IPS-20b (cell line): ENCODE data around the gene POU2F1.
A peak's percentile ranks its signal among the peaks of the same experiment; 100 is the strongest.

Source experiments
- H3K27ac ChIP-seq: one replicate; pipeline ENCODE4 v1.5.1; 2013; ENCODE audit warnings: low read length
- H3K27me3 ChIP-seq: 2 replicates; pipeline ENCODE4 v1.6.1; 2013; ENCODE audit warnings: mild to moderate bottlenecking, low read length, inconsistent platforms; ENCODE audit not compliant: insufficient read depth
- H3K36me3 ChIP-seq: 2 replicates; pipeline ENCODE4 v1.6.1; 2013; ENCODE audit warnings: low read depth, mild to moderate bottlenecking, inconsistent platforms, low read length, moderate library complexity; ENCODE audit not compliant: insufficient read depth
- H3K4me1 ChIP-seq: 2 replicates; pipeline ENCODE4 v1.6.1; 2013; ENCODE audit warnings: mild to moderate bottlenecking, control low read depth, inconsistent platforms, low read length, moderate library complexity; ENCODE audit not compliant: insufficient read depth
- H3K4me3 ChIP-seq: 2 replicates; pipeline ENCODE4 v1.5.1; 2013; ENCODE audit warnings: mild to moderate bottlenecking, low read length, inconsistent platforms
- H3K9ac ChIP-seq: 2 replicates; pipeline ENCODE4 v1.6.1; 2013; ENCODE audit warnings: low read depth, mild to moderate bottlenecking, inconsistent platforms, low read length, moderate library complexity
- H3K9me3 ChIP-seq: 2 replicates; pipeline ENCODE4 v1.6.1; 2013; ENCODE audit warnings: mild to moderate bottlenecking, low read depth, low read length, inconsistent platforms; ENCODE audit not compliant: insufficient read depth

Gene POU2F1

DNA sequence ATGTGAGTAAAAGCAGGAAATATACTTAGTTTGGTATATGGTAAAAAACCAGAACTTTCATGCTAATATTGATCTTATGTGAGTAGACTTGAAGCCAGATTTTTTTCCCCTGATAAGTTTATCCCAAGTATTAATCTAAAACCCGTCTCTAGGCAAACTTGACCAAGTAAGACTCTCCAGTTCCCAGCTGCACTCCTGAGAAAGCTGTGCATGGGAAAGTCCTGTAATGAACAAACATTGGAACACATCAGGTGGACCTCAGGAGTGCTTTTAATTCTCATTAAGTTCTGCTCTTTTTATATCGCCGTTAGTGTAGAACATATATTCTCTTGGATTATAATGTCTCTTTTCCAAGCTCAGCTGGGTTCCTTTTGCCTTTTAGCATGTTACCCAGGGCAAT lies 192.6 kb downstream of the POU2F1 start:
- H3K27me3 ChIP-seq, result no peaks in the 10 kb centered on the region
- no peak overlapping the region for H3K4me3 ChIP-seq
- H3K27ac ChIP-seq, result no peak overlapping the region
- peaks cover 75% of the 10 kb centered on the region for H3K36me3 ChIP-seq
- H3K9ac ChIP-seq, result no peak overlapping the region
- no peaks in the 10 kb centered on the region for H3K9me3 ChIP-seq
- peaks cover 11% of the 10 kb centered on the region; the same call in 1 of the 2 replicates for H3K4me1 ChIP-seq

DNA sequence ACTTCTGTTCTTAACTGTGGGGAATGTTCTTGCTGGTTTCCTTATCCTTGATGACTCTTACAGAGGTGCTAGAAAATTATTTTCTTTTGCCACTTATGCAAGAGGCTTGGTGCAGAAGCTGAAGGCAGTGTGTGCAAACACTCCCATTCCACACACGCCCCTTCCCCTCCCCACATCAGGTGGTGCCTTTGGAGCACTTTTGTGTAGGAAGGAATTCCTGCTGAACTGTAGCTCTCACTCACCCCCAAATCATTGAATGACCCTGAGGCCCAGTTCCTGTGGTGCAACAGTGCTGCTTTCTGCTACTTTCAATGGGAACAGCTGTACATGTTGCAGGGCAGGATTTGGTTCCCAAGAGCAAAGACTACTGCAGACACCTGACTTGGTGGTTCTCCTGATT lies 195.8 kb downstream of the POU2F1 start:
- Histone ChIP-seq H3K9me3 (no peaks in the 10 kb centered on the region), H3K4me3 (no peak overlapping the region), H3K27me3 (no peaks in the 10 kb centered on the region), H3K36me3 (peaks cover 77% of the 10 kb centered on the region), H3K9ac (no peak overlapping the region), H3K4me1 (peaks cover 11% of the 10 kb centered on the region; the same call in 1 of the 2 replicates), H3K27ac (no peak overlapping the region)

DNA sequence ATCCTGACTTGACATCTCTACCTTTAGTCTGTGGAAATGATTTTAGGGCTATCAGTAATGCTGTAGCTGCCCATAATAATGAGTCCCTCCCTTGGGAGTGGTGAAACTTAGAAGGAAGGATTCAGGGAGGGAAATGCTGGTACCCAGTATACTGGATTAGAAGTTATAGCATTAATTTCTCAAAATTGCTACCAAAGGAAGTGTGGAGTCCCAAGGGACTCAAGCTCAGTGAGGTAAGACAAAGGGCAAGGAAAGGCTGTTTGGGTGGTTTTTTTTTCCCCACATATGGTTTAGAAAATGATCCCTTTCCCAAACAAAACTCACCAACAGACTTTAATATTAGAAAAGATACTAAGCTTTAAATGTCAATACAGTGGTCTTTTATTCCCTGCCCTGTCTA lies 197.7 kb downstream of the POU2F1 start:
- Histone ChIP-seq H3K9me3 (no peaks in the 10 kb centered on the region), H3K36me3 (peaks cover 64% of the 10 kb centered on the region), H3K4me1 (peaks cover 11% of the 10 kb centered on the region; the same call in 1 of the 2 replicates), H3K27ac (no peak overlapping the region), H3K27me3 (no peaks in the 10 kb centered on the region), H3K4me3 (no peak overlapping the region), H3K9ac (no peak overlapping the region)

DNA sequence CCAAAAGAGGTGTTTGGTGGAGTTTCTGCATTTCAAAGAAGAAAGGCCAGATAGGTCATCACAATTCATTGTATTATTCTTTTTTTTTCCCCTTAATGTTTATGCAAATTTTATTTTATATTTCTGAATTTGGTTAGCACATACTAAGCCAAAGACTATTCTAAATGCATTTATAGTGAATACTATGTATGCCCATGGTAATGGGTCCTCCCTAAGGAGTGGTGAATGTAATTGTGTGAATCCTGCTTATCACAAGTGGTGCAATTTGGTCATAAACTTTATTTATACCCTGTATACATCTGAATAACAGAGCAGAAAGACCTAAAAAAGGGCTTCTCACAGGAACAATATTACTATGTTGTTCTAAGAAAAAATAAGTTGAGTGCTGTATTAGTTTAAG lies 198.6 kb downstream of the POU2F1 start:
- peaks cover 11% of the 10 kb centered on the region; the same call in 1 of the 2 replicates for H3K4me1 ChIP-seq
- no peak overlapping the region for H3K9ac ChIP-seq
- peaks cover 56% of the 10 kb centered on the region for H3K36me3 ChIP-seq
- H3K27ac ChIP-seq, result no peak overlapping the region
- no peaks in the 10 kb centered on the region for H3K27me3 ChIP-seq
- H3K9me3 ChIP-seq, result no peaks in the 10 kb centered on the region
- H3K4me3 ChIP-seq, result no peak overlapping the region

DNA sequence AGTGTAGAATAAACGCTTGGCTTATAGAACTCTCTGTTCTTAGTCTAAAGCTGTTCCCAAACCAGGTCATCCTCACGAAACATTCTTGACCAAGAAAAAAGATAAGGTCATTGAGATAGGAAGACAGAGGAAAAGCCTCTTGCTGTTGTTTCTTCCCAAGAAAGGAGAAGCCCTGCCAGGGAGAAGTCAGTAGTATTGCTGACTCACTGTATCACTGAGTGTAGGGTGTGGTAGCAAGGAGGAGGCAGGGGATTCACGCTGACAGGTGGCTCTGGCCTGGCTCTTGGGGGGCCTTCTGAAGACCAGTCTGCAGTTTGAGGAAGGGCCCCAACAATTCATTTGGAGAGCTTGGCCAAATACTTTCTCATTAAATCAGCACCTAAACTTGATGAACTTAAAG lies 199.8 kb downstream of the POU2F1 start:
- H3K9me3 ChIP-seq, result no peaks in the 10 kb centered on the region
- no peak overlapping the region for H3K4me3 ChIP-seq
- H3K27me3 ChIP-seq, result no peaks in the 10 kb centered on the region
- no peak overlapping the region for H3K27ac ChIP-seq
- H3K9ac ChIP-seq, result no peak overlapping the region
- peaks cover 21% of the 10 kb centered on the region; the same call in 1 of the 2 replicates for H3K4me1 ChIP-seq
- H3K36me3 ChIP-seq, result peaks cover 43% of the 10 kb centered on the region

DNA sequence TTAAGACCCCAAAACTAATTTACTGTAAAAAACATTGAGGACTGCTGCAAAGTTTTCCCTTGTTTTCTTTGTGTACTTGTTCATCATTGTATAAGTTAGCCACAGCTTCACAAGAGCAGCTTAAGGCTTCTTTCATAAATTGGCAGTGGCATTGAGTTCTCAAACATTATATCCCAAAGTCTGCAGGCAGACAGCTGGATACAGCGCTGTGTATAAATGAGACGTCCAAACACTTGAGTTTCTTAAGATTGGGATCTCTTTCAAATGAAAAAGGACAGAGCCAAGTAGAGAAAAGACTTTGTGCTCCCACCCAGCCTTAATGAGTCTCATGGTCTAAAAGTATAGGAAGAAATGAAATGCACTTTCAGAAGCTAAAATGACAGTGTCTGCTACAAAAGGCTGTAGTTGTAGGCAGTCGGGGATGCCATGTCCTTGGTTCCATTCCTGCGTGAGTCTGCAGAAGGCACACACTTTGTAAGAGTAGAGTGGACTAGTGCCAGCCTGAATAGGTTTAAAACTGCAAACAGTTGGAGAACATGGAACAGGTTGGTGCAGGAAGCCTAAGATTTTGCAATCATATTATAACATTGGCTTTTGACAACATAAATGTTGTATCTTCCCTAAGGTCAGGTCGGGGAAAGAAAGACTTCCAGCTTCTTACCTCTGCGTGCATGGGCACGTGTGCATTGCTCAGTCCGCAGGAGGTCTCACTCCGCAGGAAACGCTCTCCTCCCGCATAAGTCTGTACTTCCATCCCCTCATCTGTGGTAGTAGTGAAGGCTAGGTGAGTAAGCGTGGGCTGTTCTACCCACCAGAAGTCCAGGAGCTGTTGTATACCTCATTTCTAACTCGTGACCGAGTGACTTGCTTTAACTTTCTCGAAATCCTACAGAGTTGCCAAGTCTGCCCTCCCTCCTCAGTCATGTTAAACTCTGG lies 203.3 kb downstream of the POU2F1 start:
- no peak overlapping the region for H3K9ac ChIP-seq
- H3K9me3 ChIP-seq, result no peaks in the 10 kb centered on the region
- no peak overlapping the region for H3K4me3 ChIP-seq
- no peak overlapping the region for H3K27ac ChIP-seq
- peaks cover 27% of the 10 kb centered on the region; the same call in 1 of the 2 replicates for H3K4me1 ChIP-seq
- H3K36me3 ChIP-seq, result peaks cover 13% of the 10 kb centered on the region; the same call in 1 of the 2 replicates
- H3K27me3 ChIP-seq, result no peaks in the 10 kb centered on the region

DNA sequence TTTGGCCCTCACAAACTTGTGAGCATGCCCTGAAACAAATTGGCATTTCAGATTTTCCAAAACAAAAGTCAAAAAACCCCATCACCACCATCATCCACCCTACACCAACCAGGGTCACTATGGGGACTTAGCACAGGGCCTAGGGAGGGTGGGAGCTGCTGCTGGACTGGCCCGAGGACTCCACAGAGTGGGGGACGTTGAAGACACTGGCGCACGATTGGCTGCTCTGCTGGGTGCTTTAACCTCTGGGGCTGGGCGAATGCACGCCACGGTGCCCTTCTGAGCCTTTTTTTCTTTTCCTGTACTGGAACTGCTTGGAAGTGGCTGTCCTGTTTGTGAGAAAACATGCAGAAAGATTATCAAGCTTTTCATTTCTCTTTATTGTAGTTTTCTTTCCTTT lies 204.8 kb downstream of the POU2F1 start:
- H3K4me1 ChIP-seq, result peaks cover 37% of the 10 kb centered on the region
- H3K9me3 ChIP-seq, result no peaks in the 10 kb centered on the region
- no peak overlapping the region for H3K9ac ChIP-seq
- no peak overlapping the region for H3K27ac ChIP-seq
- H3K27me3 ChIP-seq, result no peaks in the 10 kb centered on the region
- H3K36me3 ChIP-seq, result peaks cover 6% of the 10 kb centered on the region; the same call in 1 of the 2 replicates
- peak overlapping the region; percentile 2; the same call in 1 of the 2 replicates for H3K4me3 ChIP-seq

DNA sequence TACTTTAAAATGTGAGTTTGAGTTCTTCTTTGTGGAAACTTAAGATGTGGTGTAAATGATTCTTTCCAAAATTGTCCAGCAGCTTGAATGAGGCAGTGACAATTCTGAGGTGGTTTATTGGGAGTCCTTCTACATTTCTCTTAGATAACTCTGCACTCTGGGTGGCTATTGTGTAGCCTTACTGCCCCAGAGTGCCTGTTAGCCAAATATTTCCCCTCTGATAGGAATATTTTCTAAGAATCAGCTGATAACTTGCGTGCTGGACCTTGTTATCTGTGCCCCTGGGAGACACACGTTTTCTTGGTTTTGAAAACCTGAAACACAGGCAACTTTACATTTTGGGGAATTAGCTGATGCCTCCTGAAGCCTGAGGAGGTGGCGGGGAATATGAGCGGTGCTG lies 206.0 kb downstream of the POU2F1 start:
- peaks cover 48% of the 10 kb centered on the region for H3K4me1 ChIP-seq
- H3K27ac ChIP-seq, result peak overlapping the region; percentile 46
- no peaks in the 10 kb centered on the region for H3K27me3 ChIP-seq
- H3K4me3 ChIP-seq, result no peak overlapping the region
- H3K9me3 ChIP-seq, result no peaks in the 10 kb centered on the region
- no peak overlapping the region for H3K9ac ChIP-seq
- H3K36me3 ChIP-seq, result peaks cover 6% of the 10 kb centered on the region; the same call in 1 of the 2 replicates

DNA sequence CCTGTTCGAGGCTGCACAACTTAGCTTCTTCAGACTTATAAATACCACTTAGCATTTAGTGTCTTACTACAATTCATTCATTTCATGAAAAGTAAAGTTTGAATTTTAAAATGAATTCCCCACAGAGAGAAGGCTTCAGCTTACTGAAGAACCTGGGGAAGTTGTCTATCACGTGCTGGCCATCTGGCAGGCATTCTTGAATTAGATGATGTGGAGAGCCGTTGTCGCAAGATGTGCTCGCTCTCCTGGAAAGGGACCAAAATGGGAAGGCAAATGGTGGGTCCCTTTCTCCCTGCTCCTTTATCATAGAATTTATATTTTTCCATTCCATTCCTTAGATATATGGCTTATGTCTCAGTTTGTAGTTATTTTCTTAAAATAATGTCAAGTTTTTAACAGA lies 207.2 kb downstream of the POU2F1 start:
- H3K4me1 ChIP-seq, result peaks cover 49% of the 10 kb centered on the region
- H3K27ac ChIP-seq, result no peak overlapping the region

DNA sequence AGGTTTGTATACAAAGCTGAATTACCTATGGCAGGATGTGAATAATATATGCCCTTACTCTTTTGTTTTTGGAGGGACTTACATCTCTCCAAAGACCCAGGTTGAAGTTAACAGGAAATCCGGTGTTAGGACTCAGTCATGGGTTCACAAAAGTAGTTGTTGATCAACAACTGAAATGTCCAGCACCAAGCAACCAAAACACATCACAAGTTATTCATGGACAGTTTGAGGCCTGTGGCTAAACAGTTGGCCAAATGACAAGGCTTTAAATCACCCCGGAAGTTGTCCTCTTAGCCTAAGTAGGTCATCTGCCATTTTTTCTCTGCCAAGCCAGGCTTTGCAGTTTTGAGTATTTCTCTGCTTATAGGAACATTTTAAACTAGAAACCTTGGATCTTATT lies 207.7 kb downstream of the POU2F1 start:
- H3K4me1 ChIP-seq, result peaks cover 49% of the 10 kb centered on the region
- H3K9ac ChIP-seq, result no peak overlapping the region

More for the DNA sequence above, 207.2 kb downstream of the POU2F1 start:
- no peaks in the 10 kb centered on the region for H3K27me3 ChIP-seq
- no peak overlapping the region for H3K4me3 ChIP-seq
- no peaks in the 10 kb centered on the region for H3K9me3 ChIP-seq
- H3K36me3 ChIP-seq, result no peaks in the 10 kb centered on the region
- H3K9ac ChIP-seq, result no peak overlapping the region

DNA sequence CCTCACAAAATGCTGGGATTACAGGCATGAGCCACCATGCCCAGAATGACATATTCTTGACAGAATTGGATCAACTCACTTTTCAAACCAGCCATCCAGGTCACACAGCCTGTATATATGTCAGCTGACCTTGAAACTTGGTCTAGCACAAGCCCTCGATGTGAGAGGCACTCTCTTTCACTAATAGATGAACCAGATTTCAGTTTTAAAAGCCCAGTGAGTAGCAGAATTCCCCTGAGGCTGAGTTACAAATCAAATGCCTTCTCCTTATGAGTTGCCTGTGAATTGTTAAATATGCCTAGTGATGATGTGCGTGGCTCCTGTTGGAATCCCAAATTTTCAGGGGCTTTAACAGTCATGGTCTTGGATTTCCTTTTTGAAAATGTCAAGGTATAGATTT lies 208.9 kb downstream of the POU2F1 start:
- H3K9me3 ChIP-seq, result no peaks in the 10 kb centered on the region
- no peaks in the 10 kb centered on the region for H3K27me3 ChIP-seq
- no peak overlapping the region for H3K4me3 ChIP-seq
- H3K27ac ChIP-seq, result no peak overlapping the region
- peaks cover 45% of the 10 kb centered on the region for H3K4me1 ChIP-seq
- H3K9ac ChIP-seq, result no peak overlapping the region
- H3K36me3 ChIP-seq, result no peaks in the 10 kb centered on the region

More for the DNA sequence above, 207.7 kb downstream of the POU2F1 start:
- Histone ChIP-seq H3K9me3 (no peaks in the 10 kb centered on the region), H3K27me3 (no peaks in the 10 kb centered on the region), H3K27ac (no peak overlapping the region), H3K4me3 (no peak overlapping the region), H3K36me3 (no peaks in the 10 kb centered on the region)
